C4-2B (cell line): ENCODE results near the gene LIPK.

Source experiments
- H3K27ac ChIP-seq: fragments of 450-650 bp; 2 replicates; pipeline ENCODE4 v1.5.1; 2017
- ZFX ChIP-seq: fragments of 450-650 bp; IDR thresholded peaks from 2 replicates; pipeline ENCODE4 v1.6.1; 2017
- TF ChIP-seq, protein P1 (sequence below): fragments of 450-650 bp; conservative IDR thresholded peaks from 2 replicates; pipeline ENCODE4 v1.5.1; 2017; ENCODE audit warnings: mild to moderate bottlenecking

Gene LIPK

DNA sequence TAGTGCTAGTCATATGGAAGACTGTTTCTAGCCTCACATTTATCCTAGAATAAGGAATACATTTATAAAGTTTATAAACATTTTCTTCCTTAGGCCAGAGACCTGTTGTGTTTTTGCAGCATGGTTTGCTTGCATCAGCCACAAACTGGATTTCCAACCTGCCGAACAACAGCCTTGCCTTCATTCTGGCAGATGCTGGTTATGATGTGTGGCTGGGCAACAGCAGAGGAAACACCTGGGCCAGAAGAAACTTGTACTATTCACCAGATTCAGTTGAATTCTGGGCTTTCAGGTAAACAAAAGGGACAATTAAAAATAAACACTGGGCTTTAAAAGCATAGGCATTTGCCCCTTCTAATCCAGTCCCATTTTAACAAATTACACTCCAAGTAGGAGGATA, 37.6 kb upstream of the LIPK start:
- H3K27ac ChIP-seq = no peak overlapping the region

DNA sequence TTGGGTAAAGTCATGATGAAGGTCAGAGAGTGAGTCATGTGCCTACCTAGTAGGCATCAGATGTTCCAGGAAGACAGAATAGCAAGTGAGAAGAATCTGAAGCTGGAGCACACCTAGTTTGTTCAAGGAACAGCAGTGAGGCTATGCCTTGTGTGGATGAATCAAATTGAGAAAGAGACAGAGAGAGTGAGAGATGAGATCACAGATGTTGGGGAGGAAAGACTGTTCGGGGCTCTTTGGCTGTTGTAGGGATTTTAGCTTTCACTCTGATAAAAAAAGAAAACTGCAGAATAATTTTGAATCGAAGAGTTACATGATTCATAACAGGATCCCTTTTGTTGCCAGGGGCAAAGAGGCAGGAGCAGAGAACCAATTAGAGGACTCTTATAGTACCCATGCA, 35.6 kb upstream of the LIPK start:
- no peak for TF ChIP-seq ZFX
- TF ChIP-seq, protein P1, sequence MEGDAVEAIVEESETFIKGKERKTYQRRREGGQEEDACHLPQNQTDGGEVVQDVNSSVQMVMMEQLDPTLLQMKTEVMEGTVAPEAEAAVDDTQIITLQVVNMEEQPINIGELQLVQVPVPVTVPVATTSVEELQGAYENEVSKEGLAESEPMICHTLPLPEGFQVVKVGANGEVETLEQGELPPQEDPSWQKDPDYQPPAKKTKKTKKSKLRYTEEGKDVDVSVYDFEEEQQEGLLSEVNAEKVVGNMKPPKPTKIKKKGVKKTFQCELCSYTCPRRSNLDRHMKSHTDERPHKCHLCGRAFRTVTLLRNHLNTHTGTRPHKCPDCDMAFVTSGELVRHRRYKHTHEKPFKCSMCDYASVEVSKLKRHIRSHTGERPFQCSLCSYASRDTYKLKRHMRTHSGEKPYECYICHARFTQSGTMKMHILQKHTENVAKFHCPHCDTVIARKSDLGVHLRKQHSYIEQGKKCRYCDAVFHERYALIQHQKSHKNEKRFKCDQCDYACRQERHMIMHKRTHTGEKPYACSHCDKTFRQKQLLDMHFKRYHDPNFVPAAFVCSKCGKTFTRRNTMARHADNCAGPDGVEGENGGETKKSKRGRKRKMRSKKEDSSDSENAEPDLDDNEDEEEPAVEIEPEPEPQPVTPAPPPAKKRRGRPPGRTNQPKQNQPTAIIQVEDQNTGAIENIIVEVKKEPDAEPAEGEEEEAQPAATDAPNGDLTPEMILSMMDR = no peak
- H3K27ac ChIP-seq = no peak overlapping the region

More for the DNA sequence above, 37.6 kb upstream of the LIPK start:
- TF ChIP-seq ZFX = no peak
- TF ChIP-seq, protein P1 = no peak

DNA sequence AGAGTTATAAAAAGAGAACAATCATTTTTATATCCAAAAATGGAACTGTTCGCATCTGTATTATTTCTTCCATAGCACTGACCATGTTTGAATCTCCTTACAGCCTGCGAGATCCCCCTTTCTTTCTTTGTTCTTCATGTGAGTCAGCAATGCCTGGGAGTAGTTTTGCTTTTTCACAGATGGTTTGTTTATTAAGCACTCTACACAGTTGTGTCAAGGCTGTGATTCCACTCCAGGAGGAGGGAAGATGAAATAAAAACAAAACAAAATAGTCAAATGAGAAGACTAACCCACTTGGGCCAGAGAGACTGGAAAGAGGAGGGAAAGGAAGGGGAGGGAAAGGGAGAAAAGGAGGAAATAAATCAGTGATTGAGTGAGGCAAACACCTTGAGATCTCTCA, 34.0 kb upstream of the LIPK start:
- H3K27ac ChIP-seq = no peak overlapping the region
- no peak for TF ChIP-seq ZFX

- H3K27ac ChIP-seq = no peak overlapping the region
- TF ChIP-seq ZFX = no peak
- TF ChIP-seq, protein P1 = no peak
These were observed 29.6 kb upstream of the LIPK start for GRCh38 chr10:88676283-88677060.

DNA sequence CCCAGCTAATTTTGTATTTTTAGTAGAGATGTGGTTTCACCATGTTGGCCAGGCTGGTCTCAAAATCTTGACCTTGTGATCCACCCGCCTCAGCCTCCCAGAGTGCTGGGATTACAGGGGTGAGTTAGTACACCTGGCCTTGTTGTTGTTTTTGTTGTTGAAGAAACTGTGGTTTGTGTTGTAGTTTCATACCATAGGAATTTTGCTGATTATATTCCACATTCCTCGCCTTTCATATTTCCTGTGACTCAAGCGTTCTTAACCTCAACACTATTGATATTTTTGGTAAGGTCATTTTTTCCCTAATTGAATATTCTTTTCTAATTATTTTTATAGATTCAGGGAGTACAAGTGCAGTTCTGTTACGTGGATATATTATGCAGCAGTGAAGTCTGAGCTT, 25.1 kb upstream of the LIPK start:
- TF ChIP-seq ZFX = no peak
- TF ChIP-seq, protein P1 = no peak
- H3K27ac ChIP-seq = no peak overlapping the region

DNA sequence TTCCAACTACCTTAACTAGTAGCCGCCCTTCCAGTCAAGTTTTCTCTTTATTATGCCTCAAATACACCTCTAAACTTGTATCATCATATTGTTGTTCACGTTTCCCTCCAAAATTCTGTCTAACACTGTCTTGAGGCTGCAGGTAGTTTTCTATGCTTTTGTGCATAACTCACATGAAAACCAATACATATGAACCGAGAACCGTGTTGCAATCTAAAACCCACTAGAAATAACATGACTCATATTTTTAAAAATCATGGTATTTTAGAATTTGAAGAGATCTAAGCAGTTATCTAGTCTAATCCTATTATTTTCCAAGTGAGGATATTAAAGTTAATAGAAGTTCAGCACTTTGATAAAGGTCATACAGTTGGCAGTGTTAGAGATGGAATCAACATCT, 23.6 kb upstream of the LIPK start:
- TF ChIP-seq, protein P1 = no peak
- TF ChIP-seq ZFX = no peak
- no peak overlapping the region for H3K27ac ChIP-seq

DNA sequence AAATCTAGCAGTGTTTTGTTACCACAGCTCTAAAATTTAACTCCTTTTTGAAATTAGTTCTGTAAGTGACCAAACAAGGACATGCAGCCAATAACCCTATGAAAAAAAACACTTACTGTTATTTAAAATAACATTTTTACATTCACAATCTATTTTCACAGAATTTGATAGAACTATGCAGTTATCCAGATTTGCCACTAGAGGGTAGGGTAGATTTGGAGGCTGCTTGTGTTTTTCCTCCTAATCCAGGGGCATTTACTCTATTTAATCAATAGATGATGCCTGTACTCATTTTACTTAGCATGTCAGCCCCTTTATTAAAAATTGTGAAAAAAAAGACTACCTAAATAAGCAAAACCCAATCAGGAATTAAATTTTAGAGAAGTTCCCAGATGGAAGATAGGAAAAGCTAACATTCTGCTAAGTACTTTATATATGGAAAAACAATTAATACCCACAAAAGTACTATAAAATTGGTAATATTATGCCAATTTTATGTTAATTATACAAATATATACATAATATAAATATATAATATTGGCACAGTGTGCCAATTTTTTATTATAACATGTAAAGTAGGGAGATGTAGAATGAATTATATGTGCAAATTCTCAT, 18.1 kb upstream of the LIPK start:
- H3K27ac ChIP-seq = no peak overlapping the region
- TF ChIP-seq ZFX = no peak
- TF ChIP-seq, protein P1 = peak; percentile 71

DNA sequence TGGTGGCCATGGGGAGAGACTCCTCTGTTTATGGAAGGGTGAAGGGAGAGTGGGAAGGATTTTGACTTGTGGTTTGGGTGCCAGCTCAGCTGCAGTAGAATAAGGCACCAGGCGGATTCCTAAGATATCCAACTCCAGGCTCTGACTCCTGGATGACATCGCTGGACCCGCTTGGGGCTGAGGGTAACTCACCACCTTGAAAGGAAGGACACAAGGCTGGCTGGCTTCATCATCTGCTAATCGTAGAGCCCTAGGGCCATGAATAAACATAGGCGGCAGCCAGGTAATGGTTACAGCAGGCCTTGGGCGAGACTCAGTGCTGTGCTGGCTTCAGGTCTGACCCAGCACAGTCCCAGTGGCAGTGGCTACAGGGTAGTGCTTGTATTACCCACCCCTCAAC, 16.7 kb upstream of the LIPK start:
- no peak overlapping the region for H3K27ac ChIP-seq
- TF ChIP-seq ZFX = no peak
- TF ChIP-seq, protein P1 = no peak
